Activated CD4-positive, CD25-positive, alpha-beta regulatory T cell treated with anti-CD3 and anti-CD28 coated beads, Interleukin-2, amount 50 U/mL, for 16 hours (primary cell): ENCODE results near the gene CREB3L2.
"Not testable (repeated sequence)": the region's sequence is repeated elsewhere in the genome, so short reads cannot be mapped to it uniquely, and the experiment has no call there.

Source experiments
- DNase-seq: peaks from one replicate; pipeline ENCODE4 v3.0.0-alpha.2; 2020; ENCODE audit warnings: low read depth, low spot score

CREB3L2 gene

DNA sequence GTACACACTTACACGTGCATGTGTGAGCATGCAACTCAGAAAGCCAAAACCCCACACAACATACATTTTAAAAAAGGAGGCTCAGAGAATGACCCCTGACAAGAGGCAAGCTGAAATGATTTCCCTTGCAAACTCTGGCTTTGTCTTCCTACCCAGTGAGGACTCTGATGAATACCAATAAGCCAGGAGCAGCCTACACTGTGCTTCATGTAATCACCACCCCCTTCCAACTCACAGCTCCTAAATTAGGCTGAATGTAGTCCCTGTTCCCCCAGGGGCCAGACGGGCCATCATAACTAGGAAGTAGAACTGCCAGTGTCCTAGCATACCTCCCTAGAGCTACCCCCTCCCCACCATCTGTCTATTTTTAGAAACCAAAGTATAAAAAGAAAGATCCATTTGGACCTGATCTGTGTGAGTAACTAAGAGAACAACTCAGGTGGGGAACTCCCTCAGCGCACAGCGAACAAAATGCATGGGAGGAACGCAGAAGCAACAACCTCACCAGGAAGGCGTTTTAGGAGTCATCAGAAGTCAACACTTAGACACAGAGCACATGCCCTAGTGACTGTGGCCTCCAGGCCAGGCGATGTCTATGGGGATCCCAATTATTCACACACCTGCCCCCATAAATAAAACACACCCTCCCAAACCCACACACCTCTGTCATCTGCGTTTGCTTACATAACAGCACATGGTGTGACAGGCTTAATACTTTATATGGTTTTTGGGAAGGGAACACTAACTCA is 157.0 kb downstream of the CREB3L2 start:
- no peak for DNase-seq

DNA sequence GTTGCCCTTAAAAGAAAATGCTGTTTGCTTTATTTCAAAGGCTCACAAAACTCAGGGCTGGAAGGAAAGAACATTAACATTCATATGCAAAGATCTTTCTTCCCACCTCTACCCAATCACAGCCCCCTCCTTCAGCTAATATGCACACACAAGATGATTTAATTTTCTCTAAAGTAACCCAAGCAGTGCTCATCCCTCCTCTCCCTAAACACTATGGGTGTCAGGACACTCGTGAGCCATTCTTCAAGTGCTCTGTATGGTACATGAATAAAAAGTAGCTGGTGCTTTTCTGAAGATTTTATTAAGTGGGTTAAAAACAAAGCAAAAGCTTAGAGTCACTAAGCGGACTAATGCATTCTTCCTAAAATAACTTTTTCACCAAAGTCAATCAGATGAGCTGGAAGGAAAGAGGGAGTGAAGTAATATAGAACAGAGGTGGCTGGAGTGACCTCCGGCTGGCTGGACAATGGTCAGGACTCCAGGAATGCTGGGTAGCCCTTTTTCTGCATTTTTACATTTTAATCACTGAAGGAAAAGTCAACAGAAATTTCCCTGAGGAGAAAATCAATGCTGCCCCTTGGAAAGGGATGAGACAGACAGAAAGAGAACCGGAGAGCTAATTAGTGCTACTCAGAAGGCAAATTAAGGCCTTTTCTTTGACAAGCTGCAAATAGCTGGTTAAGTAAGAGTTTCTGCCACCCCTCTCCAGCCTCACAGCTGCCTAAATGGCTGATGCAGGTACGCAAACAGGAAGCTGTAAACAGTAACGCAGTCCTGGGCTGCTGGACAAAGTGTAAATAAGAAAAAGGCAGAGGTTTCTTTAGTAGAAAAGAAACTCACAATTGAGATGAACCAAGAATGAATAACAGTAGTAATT is 161.7 kb downstream of the CREB3L2 start:
- DNase-seq, result no peak

GRCh38 chr7:137838706-137839315 is 163.1 kb downstream of the CREB3L2 start:
- DNase-seq, result no peak

DNA sequence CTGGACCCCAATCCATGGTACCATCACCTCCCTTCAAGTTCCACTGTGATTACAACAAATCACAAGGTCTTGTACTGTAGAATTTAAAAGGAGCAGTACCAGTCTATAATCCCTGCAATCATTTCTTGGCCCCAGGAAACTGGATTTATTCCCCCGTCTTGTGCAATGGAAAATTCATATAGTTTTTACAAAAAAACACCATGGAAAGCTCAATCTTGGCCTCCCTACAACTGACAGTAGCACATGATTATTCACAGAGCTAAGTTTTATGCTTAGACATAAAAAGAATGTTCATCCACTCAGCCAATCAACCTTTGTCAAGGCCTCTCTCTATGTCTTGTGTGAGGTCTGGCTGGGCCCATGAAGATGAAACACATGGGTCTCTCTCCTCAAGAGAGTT is 165.3 kb downstream of the CREB3L2 start:
- no peak for DNase-seq

GRCh38 chr7:137836113-137836509 is 165.8 kb downstream of the CREB3L2 start:
- DNase-seq, result no peak

DNA sequence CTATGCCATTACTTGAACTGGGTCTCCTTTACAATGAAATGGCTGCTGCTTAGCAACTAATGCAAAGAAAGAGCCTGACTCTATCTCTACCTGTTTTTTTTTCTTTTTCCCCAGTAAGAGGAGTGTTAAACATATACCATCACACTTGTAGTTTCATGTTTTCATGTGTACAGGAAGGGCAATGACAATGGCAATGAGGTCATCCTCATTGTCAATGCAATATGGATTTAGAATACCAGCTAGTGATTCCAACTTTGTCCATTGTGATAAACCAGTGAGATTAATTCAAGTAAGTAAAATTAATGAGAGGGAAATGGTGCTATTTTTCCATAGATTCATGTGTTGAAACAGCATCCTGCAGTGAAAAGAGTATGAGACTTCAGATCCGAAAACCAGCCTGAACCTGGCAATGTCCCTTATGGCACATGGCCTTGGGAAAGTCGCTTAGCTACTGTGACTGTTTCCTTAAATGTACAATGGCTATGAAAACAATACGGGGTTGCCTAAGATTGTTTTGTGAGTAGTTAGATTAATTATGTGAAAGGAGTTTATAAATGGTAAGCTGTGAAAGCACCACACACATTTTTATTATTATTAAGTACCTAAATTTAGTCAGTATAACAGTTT is 166.3 kb downstream of the CREB3L2 start:
- DNase-seq, result no peak

DNA sequence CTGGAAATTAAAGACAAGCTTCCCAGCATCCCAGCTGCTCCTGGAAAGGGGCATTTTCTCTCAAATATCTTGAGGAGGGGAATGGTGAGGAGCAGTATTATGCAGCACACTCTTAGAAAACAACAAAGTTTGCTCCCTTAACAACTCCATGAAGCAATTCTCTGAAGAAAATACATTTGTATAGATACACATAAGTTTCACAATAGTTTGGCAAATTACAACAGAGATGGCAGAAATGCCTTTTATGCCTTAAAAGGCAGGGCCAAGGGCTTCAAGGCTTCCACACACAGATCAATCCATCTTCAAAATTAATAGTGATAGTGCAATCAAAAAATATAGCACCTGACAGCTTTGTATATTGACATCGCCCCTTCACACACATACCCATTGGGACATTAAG is 167.3 kb downstream of the CREB3L2 start:
- DNase-seq, result no peak

DNA sequence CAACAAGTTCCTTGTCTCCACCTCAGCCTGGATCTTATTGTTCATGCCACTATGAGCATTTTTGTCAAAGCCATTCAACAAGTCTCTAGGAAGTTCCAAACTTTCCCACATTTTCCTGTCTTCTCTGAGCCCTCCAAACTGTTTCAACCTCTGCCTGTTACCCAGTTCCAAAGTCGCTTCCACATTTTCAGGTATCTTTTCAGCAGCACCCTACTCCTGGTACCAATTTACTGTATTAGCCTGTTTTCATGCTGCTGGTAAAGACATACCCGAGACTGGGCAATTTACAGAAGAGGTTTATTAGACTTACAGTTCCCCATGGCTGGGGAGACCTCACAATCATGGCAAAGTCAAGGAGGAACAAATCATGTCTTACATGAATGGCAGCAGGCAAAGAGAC is 168.9 kb downstream of the CREB3L2 start:
- DNase-seq, result not testable (repeated sequence)

DNA sequence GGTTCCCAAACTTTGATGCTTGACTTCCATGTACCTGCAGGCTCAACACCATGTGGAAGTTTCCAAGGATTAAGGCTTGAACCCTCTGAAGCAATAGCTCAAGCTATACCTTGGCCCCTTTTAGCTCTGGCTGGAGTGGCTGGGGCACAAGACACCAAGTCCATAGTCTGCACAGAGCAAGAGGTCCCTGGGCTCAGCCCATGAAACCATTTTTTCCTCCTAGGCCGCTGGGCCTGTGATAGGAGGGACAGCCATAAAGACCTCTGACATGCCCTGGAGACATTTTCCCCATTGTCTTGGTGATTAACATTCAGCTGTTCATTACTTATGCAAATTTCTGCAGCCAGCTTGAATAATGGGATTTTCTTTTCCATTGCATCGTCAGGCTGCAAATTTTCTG is 169.5 kb downstream of the CREB3L2 start:
- no peak for DNase-seq

DNA sequence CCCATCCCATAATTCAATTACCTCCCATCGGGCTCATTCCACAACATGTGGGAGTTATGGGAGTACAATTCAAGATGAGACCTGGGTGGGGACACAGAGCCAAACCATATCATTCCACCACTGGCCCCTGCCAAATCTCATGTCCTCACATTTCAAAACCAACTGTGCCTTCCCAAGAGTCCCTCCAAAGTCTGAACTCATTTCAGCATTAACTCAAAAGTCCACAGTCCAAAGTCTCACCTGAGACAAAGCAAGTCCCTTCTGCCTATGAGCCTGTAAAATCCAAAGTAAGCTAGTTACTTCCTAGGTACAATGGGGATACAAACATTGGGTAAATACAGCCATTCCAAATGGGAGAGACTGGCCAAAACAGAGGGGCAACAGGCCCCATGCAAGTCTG is 170.3 kb downstream of the CREB3L2 start:
- not testable (repeated sequence) for DNase-seq

DNA sequence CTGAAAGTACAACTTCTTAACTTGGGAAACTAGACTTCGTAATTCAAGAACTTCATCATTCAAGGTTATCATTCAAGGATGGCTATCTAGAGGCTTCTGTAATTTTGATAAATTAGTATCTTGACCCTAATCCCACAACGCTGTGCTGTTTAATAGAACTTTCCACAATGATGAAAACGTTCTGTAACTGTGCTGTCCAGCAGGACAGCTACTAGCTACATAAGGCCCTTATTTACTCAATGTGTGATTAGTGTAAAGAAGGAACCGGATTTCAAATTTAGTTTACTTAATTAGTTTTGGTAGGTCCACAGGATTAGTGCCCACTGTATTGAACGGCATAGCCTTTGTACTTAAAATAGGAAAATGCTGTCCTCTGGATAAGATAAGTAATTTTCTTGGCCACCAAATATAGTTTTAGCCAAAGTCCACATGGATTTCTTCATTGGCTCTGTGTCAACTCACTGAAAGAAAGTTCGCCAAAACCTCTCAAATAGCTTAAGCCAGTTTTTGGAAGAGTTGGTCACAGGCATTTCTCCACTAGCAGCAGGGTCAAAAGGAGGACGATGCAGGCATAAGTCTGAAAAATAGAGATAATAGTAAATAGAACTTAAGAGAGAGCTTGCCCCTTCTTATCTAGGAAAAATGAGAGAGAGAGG is 172.4 kb downstream of the CREB3L2 start:
- no peak for DNase-seq

GRCh38 chr7:137828456-137828855 is 173.4 kb downstream of the CREB3L2 start:
- no peak for DNase-seq

DNA sequence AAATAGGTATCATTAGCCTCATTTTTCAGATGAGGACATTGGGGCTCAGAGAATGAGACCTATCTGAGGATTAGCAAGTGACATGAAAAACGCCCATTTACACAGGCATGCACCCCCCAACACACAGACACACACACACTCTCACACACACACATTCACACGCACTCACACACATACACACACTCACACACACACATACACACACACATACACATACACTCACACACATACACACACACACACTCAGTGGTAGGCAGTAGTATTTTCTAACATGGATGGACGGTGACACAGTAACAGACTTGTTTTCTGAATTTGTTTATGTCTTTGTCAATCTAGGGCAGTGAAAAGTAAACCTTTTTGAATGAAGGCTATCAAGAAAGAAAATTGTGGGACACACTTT is 176.4 kb downstream of the CREB3L2 start:
- no peak for DNase-seq
